SH-SY5Y (cell line): Measurements from ENCODE around the gene BLOC1S6.

Experiments used
- GATA2 ChIP-seq: IDR thresholded peaks from 2 replicates; pipeline ENCODE4 v1.6.1; 2011; ENCODE audit warnings: mild to moderate bottlenecking, low read depth, low read length
- GATA3 ChIP-seq: IDR thresholded peaks from 2 replicates; pipeline ENCODE4 v1.6.1; 2011; ENCODE audit warnings: low read depth, mild to moderate bottlenecking, low read length, moderate library complexity

Gene BLOC1S6

DNA sequence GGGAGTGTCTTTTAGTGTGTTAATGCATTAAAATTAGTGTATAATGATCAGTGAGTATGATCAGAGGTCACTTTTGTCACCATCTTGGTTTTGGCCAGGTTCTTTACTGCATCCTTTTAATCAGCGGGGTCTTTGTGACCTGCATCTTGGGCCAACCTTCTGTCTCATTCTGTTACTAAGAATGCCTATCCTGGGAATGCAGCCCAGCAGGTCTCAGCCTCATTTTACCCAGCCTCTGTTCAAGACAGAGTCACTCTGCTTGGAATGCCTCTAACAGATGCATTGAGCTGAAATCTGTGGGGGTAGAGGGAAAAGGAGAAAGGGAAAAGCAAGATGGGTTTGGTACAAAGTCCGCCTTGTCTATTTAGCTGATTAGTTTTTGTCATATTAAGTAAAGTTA lies 5.3 kb upstream of the BLOC1S6 start:
- no peak for TF ChIP-seq GATA3

DNA sequence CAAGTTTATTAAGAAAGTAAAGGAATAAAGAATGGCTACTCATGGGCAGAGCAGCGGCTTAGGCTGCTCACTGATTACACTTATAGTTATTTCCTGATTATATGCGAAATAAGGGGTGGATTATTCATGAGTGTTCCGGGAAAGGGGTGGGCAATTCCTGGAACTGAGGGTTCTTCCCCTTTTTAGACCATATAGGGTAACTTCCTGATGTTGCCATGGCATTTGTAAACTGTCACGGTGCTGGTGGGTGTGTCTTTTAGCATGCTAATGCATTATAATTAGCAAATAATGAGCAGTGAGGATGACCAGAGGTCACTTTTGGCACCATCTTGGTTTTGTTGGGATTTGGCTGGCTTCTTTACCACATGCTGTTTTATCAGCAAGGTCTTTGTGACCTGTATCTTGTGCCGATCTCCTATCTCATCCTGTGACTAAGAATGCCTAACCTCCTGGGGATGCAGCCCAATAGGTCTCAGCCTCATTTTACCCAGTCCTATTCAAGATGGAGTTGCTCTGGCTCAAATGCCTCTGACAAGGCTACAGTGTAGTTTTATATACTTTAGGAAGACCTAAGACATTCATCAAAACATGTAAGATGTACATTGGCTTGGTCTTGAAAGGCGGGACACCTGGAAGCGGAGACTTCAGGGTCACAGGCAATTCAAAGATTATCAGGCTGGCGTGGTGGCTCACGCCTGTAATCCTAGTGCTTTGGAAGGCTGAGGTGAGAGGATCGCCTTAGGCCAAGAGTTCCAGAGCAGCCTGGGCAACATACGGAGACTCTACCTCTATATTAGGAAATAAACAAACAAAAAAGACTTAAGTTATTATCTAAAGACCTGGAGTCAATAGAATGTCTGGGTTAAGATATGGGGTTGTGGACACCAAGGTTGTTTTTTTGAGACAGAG lies 3.2 kb upstream of the BLOC1S6 start:
- TF ChIP-seq GATA3, result no peak
- no peak for TF ChIP-seq GATA2

DNA sequence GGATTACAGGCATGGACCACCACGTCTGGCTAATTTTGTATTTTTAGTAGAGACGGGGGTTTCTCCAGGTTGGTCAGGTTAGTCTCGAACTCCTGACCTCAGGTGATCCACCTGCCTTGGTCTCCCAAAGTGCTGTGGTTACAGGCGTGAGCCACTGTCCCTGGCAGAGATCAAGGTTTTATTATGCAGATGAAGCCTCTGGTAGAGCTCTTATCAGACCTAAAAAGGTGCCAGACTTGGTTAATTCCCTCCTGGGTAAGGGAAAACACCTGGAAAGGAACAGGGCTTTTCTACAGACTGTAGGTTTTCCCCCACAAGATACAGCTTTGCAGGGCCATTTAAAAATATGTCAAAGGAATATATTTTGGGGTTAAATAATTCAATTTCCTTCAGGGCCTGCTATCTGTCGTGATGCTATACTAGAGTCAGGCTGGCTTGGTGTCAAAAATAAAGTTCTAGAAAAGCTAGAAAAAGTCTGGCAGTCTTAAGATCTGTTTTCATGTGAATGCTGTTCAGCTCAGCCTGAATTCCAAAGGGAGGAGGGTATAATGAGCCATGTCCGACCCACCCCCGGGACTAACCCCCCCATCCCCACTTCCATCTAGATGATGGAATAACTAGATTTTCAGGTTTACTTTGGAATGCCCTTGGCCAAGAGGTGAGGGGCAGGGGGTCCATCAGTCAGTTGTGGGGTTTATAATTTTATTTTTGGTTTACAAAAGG lies 1.9 kb upstream of the BLOC1S6 start:
- TF ChIP-seq GATA2, result no peak

DNA sequence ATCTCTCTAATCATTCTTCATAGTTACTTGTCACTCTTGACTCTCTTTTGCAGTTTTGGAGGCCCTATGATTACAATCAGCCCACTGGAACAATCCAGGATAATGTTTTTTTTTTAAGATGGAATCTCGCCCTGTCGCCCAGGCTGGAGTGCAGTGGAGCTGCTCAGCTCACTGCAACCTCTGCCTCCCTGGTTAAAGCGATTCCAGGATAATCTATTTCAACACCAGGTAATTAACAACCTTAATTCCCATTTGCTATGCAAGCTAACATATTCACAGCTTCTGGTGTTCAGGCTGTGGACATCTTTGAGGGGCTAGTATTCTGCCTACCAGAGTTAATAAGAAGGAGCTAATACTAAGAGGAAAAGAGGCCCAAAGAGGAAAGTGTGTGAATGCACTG lies 1.1 kb upstream of the BLOC1S6 start:
- no peak for TF ChIP-seq GATA3

DNA sequence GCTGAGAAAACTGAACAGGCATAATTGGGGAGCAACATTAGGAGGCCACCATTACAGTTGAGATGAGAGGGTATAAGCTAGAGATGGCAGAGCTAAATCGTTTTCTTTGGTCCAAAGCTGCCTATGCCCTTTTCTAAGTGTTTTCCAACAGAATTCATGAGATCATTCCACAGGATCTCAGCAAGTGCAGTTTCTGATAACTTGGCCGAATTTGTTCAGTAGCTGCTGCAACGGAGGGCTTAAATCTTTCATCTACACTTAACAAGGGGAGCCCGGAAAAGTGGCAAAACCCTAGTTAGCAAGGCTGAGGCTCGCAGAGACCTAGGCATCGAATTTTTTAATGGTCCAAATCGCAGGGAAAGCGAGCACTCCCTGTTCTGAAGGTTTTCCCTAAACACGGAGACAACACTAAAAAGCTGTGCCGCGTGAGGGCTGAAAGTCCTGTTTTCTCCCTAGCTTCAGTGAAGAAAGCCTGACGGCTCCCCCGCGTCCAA lies 531 bp upstream of the BLOC1S6 start:
- TF ChIP-seq GATA3, result no peak
- no peak for TF ChIP-seq GATA2

DNA sequence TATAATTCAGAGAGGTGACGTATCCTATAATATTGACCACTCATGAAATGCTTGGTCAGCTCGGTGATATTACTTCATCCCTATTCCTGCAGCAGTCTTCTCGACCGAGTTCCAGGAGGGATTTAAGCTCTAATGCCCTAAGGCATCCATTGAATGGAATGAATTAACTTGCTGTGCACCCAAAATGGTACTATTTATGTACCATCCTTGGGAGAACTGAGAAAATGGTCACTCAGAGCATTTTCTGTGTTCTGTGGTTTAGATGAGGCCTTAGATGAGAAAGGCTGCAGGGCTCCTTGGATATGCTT lies 638 bp downstream of the BLOC1S6 start:
- no peak for TF ChIP-seq GATA3
- TF ChIP-seq GATA2, result no peak

DNA sequence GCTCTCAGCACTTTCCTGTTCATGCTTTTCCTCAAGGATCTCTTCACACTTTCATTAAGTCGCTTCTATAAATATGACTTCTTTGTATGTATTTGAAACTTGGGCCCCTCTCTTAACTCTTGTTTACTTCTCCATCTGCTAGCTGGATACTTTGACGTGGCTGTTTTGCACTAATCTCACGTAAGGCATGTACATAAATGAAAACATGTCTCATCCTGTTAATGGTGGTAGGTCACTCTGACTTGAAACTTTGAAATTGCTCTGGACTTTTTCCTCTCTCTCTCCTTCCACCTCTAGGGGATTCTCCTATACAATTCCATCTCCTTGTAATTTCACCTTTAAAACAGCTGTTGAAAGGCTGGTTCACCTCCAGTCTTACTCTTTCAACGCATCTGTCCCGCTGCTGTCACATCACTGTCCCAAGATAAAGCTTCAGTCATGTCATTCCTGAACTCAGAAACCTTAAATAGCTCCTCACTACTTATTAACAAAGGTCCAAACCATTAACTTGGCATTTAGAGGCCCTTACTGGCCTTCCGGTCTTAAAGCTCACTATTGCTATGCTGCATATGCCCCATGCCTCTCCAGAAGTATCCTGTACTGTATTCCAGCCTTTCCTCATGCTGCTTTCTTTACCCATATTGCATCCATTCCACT lies 1.2 kb downstream of the BLOC1S6 start:
- TF ChIP-seq GATA2 (no peak), GATA3 (no peak)

DNA sequence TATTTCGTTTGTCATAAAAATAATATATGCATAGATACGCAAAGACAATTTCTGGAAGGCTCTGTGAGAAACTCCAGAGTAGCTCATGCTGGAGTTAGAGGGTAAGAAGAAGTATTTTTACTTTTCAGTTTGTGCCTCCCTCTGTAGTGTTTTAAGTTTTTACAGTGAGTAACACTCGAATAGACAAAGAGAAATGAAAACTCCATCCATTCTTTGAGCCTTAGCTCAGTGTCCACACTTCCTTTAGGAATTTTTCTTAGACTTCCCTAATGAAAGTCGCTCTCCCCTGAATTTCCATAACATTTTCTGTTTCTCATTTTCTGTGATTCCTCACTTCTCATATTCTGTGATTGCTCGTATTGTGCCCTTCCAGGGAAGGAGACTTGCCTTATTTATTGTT lies 2.1 kb downstream of the BLOC1S6 start:
- TF ChIP-seq GATA3 (no peak), GATA2 (no peak)

DNA sequence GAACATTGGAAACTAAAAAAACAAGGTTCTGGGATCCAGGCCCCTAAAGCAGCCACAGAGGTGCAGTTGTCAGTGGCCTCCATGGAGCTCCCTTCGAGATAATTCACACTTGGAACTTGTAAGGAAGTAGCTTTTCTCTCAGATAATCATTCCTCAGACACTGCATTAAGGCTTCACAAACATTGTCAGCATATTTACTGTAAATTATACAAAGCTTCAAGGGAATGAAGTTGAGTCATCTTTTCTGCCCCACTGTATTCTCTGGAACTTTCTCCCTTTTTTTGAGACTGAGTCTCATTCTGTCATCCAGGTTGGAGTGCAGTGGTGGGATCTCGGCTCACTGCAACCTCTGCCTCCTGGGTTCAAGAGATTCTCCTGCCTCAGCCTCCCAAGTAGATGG lies 7.1 kb downstream of the BLOC1S6 start:
- TF ChIP-seq GATA3, result no peak
- TF ChIP-seq GATA2, result no peak

DNA sequence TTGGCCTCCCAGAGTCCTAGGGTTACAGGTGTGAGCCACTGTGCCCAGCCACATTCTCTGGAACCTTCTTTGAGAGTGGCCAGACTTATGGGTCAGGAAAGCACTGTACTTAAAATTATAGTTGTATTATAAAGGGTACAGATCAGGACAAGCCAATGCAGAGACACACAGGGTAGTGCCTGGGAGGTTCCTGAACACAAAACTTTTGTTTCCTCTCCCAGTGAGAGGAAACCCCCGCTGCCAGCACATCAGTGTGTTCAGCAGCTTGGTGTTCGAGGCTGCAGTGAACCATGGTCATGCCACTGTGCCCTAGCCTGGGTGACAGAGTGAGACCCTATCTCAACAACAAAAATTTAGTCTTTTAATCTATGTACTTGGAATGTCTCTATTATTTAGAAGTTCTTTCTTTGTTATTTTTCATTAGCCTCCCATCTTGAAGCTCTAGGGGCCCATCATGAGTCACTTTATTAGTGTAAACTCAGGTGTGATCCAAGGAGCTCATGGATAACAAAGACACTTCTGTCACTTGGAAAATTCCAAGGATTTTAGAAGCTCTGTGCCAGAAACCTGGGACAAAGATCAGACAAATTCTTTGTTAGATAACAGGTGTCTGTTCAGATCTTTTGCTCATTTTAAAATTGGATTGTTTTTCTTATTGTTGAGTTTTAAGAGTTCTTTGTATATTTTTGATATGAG lies 7.8 kb downstream of the BLOC1S6 start:
- no peak for TF ChIP-seq GATA2
- TF ChIP-seq GATA3, result no peak

DNA sequence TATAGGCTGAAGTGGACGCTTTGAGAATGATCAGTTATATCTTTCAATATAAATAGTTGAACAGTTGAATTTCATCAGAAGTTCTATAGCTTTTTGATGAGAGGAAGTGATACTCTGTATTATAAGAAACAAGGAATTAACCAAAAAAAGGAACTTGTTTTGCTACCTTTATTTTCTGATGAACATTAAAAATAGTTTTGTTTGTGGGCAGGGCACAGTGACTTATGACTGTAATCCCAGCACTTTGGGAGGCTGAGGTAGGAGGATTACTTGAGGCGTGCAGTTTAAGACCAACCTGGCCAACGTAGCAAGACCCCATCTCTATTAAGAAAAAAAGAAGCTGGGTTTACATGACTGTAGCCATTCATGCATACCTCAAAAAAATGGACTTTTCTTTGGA lies 16.7 kb downstream of the BLOC1S6 start:
- TF ChIP-seq GATA2 (no peak), GATA3 (no peak)

DNA sequence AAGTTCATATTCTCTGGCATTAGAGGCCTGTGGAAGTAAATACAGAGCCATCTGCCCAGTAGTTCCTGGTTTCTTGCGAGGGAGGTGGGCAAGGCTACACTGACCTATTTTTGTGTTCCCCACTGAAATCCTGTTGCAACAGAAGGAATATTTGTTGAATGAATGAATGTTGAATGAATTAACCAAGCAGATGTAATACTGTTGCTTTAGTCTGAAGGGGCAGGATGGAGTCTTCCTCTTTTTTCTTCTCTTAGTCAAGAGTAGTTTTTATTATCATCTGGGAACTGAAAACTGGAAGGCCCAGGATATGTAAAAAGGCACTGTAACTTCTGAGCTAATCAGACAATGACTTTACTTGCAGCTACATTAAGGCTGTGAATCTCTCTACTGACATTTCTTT lies 17.1 kb downstream of the BLOC1S6 start:
- TF ChIP-seq GATA3 (no peak), GATA2 (no peak)

DNA sequence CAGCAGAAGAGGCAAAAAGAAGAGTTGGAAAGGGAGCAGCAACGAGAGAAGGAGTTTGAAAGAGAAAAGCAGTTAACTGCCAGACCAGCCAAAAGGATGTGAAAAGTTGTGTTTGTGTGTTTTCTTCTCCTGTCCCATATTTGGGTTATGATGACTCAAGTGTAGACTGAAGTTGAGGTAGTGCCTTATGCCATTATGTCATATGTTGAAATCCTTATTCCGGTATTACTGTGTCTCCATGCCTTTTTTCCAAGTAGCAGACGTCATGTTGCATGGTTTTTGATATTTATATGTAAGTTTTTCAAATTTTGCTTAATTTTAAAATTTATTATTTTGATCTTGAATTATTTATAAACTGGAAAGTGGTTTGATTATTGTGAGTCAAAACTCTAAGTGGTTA lies 19.2 kb downstream of the BLOC1S6 start:
- TF ChIP-seq GATA2 (no peak), GATA3 (no peak)

DNA sequence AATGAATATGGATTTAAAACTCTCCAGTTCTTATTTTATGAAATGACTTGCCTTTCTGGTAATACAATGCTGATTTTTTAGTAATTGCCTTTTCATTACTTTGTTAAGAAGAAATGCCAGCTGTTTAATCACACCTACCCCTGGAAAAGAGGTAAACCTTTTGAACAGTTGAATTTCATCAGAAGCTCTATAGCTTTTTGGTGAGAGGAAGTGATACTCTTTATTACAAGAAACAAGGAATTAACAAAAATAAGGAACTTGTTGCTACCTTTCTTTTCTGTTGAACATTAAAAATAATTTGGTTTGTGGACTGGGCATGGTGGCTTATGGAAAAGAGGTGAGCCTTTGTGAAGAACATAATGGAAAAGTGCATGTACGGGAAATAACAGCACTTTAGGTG lies 19.7 kb downstream of the BLOC1S6 start:
- TF ChIP-seq GATA3, result no peak
- no peak for TF ChIP-seq GATA2

DNA sequence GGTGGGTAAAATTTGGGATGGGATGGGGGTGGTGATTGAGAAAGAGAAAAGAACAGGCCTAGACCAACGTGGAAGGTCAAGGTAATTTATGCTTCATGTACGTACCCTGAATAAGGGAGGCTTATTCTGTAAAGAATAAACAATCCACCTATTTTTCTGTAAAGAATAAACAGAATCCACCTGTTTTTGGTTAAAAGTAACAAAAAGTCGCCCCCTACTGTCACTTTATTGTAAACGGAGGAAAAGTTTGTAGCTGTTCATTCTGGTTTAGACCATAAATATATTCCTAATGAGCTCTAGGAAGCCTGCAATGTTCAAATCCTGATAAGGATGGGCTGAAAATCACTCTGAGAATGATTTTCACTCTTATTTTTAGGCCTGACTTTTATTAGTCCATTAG lies 24.1 kb downstream of the BLOC1S6 start:
- TF ChIP-seq GATA3 (no peak), GATA2 (no peak)
